Measurements from ENCODE around the gene RAD9A.

- no peak for TF ChIP-seq CTCF (conservative IDR thresholded peaks at IDR 0.05; ENCODE audit: low read depth in 2 of 2)
- no peak for TF ChIP-seq POLR2AphosphoS5 (IDR thresholded peaks at IDR 0.05; ENCODE audit: low read depth)
These were observed 31.1 kb downstream of the RAD9A start for GRCh38 chr11:67422891-67423290.

Data from GM23338 (cell line).